Liver (tissue), 9 donors: ENCODE results near the gene FBXO21. TPM values are rescaled to one million over a fixed set of nuclear protein-coding genes. Genes with fewer than 3 reads are reported as not detected.

ENCODE experiments used
- DNase-seq: peaks from one replicate; pipeline ENCODE4 v3.0.0-alpha.2; 2017; ENCODE audit warnings: low spot score
- H3K27ac ChIP-seq, 2 donors: one replicate each; pipeline ENCODE4 v1.7.0; 2013; ENCODE audit warnings: inconsistent platforms in 2 of 2, low read length in 2 of 2, control low read depth in 1 of 2, low read depth in 1 of 2, mild to moderate bottlenecking in 1 of 2
- H3K27me3 ChIP-seq, 4 donors: one replicate each; pipeline versions ENCODE4 v1.6.1 to v1.7.0; 2013; ENCODE audit warnings: low read length in 3 of 4, inconsistent platforms in 1 of 4, mild to moderate bottlenecking in 1 of 4, moderate library complexity in 1 of 4; ENCODE audit not compliant: control insufficient read depth in 4 of 4, insufficient read depth in 4 of 4
- H3K36me3 ChIP-seq, 4 donors: one replicate each; pipeline versions ENCODE4 v1.6.1 to v1.7.0; 2013; ENCODE audit warnings: low read length in 3 of 4, mild to moderate bottlenecking in 3 of 4, low read depth in 1 of 4, moderate library complexity in 1 of 4; ENCODE audit not compliant: control insufficient read depth in 4 of 4, insufficient read depth in 3 of 4
- H3K4me1 ChIP-seq, 4 donors: one replicate each; pipeline versions ENCODE4 v1.6.1 to v1.7.0; 2013; ENCODE audit warnings: low read length in 3 of 4, mild to moderate bottlenecking in 3 of 4, moderate library complexity in 1 of 4; ENCODE audit not compliant: control insufficient read depth in 4 of 4, insufficient read depth in 4 of 4
- H3K4me3 ChIP-seq, 3 donors: one replicate each; pipeline versions ENCODE4 v1.6.1 to v1.7.0; 2013; ENCODE audit warnings: low read length in 3 of 3, control low read depth in 1 of 3, low read depth in 1 of 3, mild to moderate bottlenecking in 1 of 3
- H3K9ac ChIP-seq, 2 donors: one replicate each; pipeline ENCODE4 v1.7.0; 2013; ENCODE audit warnings: low read length in 2 of 2, mild to moderate bottlenecking in 2 of 2, moderate library complexity in 2 of 2, control low read depth in 1 of 2, low read depth in 1 of 2
- H3K9me3 ChIP-seq, 4 donors: one replicate each; pipeline versions ENCODE4 v1.6.1 to v1.7.0; 2013; ENCODE audit warnings: low read length in 3 of 4; ENCODE audit not compliant: control insufficient read depth in 4 of 4
- FOXA1 ChIP-seq: IDR thresholded peaks from 2 replicates; pipeline ENCODE4 v1.6.1; 2016; ENCODE audit warnings: antibody characterized with exemption
- FOXA2 ChIP-seq: IDR thresholded peaks from 2 replicates; pipeline ENCODE4 v1.6.1; 2016; ENCODE audit warnings: antibody characterized with exemption
- GABPA ChIP-seq, 2 donors: IDR thresholded peaks in 1 of 2; conservative IDR thresholded peaks in 1 of 2; 2 replicates each; pipeline ENCODE4 v1.6.1; 2016; ENCODE audit warnings: antibody characterized with exemption in 2 of 2, mild to moderate bottlenecking in 1 of 2, moderate library complexity in 1 of 2
- HNF4A ChIP-seq, 2 donors: conservative IDR thresholded peaks; 2 replicates each; pipeline ENCODE4 v1.6.1; 2016; ENCODE audit warnings: antibody characterized with exemption in 2 of 2, mild to moderate bottlenecking in 2 of 2
- HNF4G ChIP-seq: IDR thresholded peaks from 2 replicates; pipeline ENCODE4 v1.6.1; 2016; ENCODE audit warnings: antibody characterized with exemption
- NR2F2 ChIP-seq: IDR thresholded peaks from 2 replicates; pipeline ENCODE4 v1.6.1; 2016; ENCODE audit warnings: antibody characterized with exemption
- RAD21 ChIP-seq, 2 donors: IDR thresholded peaks; 2 replicates each; pipeline ENCODE4 v1.6.1; 2016; ENCODE audit warnings: antibody characterized with exemption in 2 of 2, mild to moderate bottlenecking in 2 of 2
- RXRA ChIP-seq, 2 donors: IDR thresholded peaks; 2 replicates each; pipeline ENCODE4 v1.6.1; 2017 to 2018; ENCODE audit warnings: antibody characterized with exemption in 2 of 2, mild to moderate bottlenecking in 1 of 2
- SP1 ChIP-seq: IDR thresholded peaks from 2 replicates; pipeline ENCODE4 v1.6.1; 2018; ENCODE audit warnings: antibody characterized with exemption, mild to moderate bottlenecking
- TAF1 ChIP-seq: conservative IDR thresholded peaks from 2 replicates; pipeline ENCODE4 v1.6.1; 2016; ENCODE audit warnings: antibody characterized with exemption, mild to moderate bottlenecking
- YY1 ChIP-seq: IDR thresholded peaks from 2 replicates; pipeline ENCODE4 v1.6.1; 2016; ENCODE audit warnings: antibody characterized with exemption, mild to moderate bottlenecking
- WGBS: extraction: QIAGEN DNeasy Blood & Tissue Kit; methylation state at CpG from one replicate; pipeline ENCODE4 v1.1.7; 2013; 5-methylcytosine and 5-hydroxymethylcytosine counted together
- polyA plus RNA-seq, 2 donors: library from polyadenylated mRNA; stranded (reverse) in 1 of 2; unstranded in 1 of 2; fragments of 200-250 nt in 1 of 2; fragments of >200 nt in 1 of 2; fragmentation: Nextera tagmentation in 1 of 2; extraction: Ambion mirVana in 1 of 2; gene quantifications; one replicate each; pipeline versions ENCODE4 v1.2.1 to v1.2.3, GENCODE V29; 2013 to 2015
- total RNA-seq, 2 donors: library from RNA; depleted of rRNA; stranded (reverse); fragments of >200 nt; gene quantifications; one replicate each; pipeline ENCODE4 v1.2.3, GENCODE V29; 2014
- TF ChIP-seq, protein P1 (sequence below): IDR thresholded peaks from 2 replicates; pipeline ENCODE4 v1.6.1; 2016; ENCODE audit warnings: antibody characterized with exemption
- TF ChIP-seq, protein P2 (sequence below): IDR thresholded peaks from 2 replicates; pipeline ENCODE4 v1.6.1; 2016; ENCODE audit warnings: antibody characterized with exemption
- TF ChIP-seq, protein P3 (sequence below): fragments of 150-350 bp; IDR thresholded peaks from 2 replicates; pipeline ENCODE4 v1.5.1; 2017; ENCODE audit warnings: improper control_type of control experiment, low read depth, low read length; ENCODE audit not compliant: missing input control
- TF ChIP-seq, protein P4 (sequence below): IDR thresholded peaks from 2 replicates; pipeline ENCODE4 v1.6.1; 2016; ENCODE audit warnings: antibody characterized with exemption
- TF ChIP-seq, protein P5 (sequence below): IDR thresholded peaks from 2 replicates; pipeline ENCODE4 v1.6.1; 2016; ENCODE audit warnings: antibody characterized with exemption, mild to moderate bottlenecking
- donor health status: healthy.
- donor health status: healthy.
- donor health status: healthy.
- donor health status: healthy.
- donor health status: healthy.

FBXO21 gene
- total and polyA plus RNA-seq, 4 donors = 12.9 to 54.4 (median 21.1) TPM

DNA sequence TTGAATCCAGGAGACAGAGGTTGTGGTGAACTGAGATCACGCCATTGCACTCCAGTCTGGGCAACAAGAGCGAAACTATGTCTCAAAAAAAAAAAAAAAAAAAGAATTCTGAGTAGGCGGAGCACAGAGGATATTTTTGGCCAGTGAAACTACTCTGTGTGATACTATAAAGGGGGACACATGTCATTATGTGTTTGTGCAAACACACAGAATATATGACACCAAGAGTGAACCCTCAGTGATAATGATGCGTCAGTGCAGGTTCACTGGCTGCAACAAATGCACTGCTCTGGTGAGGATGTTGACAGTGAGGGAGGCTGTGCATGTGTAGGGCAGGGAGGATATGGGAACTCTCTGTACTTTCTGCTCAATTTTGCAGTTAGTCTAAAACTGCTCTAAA is 24.2 kb downstream of the FBXO21 start:
- DNase-seq = no peak
- H3K9ac ChIP-seq = no peak overlapping the region
- H3K36me3 ChIP-seq = peaks cover 16 to 77% (median 73%) of the 10 kb centered on the region in 4 donors
- H3K4me1 ChIP-seq = peaks cover 0 to 7% (median 0%) of the 10 kb centered on the region in 4 donors
- no peak for TF ChIP-seq SP1
- TF ChIP-seq, protein P1, sequence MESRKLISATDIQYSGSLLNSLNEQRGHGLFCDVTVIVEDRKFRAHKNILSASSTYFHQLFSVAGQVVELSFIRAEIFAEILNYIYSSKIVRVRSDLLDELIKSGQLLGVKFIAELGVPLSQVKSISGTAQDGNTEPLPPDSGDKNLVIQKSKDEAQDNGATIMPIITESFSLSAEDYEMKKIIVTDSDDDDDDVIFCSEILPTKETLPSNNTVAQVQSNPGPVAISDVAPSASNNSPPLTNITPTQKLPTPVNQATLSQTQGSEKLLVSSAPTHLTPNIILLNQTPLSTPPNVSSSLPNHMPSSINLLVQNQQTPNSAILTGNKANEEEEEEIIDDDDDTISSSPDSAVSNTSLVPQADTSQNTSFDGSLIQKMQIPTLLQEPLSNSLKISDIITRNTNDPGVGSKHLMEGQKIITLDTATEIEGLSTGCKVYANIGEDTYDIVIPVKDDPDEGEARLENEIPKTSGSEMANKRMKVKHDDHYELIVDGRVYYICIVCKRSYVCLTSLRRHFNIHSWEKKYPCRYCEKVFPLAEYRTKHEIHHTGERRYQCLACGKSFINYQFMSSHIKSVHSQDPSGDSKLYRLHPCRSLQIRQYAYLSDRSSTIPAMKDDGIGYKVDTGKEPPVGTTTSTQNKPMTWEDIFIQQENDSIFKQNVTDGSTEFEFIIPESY = no peak
- TF ChIP-seq HNF4G = no peak
- no peak for TF ChIP-seq HNF4A (conservative IDR thresholded peaks at IDR 0.05)
- TF ChIP-seq, protein P2, sequence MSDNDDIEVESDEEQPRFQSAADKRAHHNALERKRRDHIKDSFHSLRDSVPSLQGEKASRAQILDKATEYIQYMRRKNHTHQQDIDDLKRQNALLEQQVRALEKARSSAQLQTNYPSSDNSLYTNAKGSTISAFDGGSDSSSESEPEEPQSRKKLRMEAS = no peak
- TF ChIP-seq YY1 = no peak
- TF ChIP-seq RXRA (IDR thresholded peaks at IDR 0.05) = no peak
- TF ChIP-seq FOXA2 = no peak
- TF ChIP-seq, protein P3, sequence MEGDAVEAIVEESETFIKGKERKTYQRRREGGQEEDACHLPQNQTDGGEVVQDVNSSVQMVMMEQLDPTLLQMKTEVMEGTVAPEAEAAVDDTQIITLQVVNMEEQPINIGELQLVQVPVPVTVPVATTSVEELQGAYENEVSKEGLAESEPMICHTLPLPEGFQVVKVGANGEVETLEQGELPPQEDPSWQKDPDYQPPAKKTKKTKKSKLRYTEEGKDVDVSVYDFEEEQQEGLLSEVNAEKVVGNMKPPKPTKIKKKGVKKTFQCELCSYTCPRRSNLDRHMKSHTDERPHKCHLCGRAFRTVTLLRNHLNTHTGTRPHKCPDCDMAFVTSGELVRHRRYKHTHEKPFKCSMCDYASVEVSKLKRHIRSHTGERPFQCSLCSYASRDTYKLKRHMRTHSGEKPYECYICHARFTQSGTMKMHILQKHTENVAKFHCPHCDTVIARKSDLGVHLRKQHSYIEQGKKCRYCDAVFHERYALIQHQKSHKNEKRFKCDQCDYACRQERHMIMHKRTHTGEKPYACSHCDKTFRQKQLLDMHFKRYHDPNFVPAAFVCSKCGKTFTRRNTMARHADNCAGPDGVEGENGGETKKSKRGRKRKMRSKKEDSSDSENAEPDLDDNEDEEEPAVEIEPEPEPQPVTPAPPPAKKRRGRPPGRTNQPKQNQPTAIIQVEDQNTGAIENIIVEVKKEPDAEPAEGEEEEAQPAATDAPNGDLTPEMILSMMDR = no peak
- no peak for TF ChIP-seq RAD21 (IDR thresholded peaks at IDR 0.05)
- no peak for TF ChIP-seq NR2F2
- no peak for TF ChIP-seq FOXA1
- TF ChIP-seq TAF1 = no peak
- no peaks in the 10 kb centered on the region for H3K9me3 ChIP-seq
- WGBS = 97% methylated on average over 4 of the region's 4 CpGs
- H3K27ac ChIP-seq = no peak overlapping the region
- H3K4me3 ChIP-seq = no peak overlapping the region
- H3K27me3 ChIP-seq = no peaks in the 10 kb centered on the region

DNA sequence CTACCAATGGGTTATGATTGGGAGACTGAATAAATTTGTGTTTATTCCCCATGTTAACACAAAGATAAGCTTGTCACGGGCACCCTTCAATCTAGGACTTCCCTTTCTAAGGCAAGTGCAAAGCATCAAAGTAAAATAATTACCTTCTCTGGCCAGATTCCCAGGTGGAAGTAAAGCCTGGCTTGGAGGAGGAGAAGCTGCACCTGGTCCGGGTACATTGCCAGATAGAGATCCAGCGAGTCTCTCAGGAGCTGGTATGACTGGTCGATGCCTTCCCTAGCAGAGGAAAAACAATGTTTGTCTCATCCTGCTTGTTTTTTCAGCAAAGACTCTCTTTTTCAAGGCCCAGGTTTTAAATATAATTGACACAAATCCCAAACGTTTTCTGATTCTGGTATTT is 24.9 kb downstream of the FBXO21 start:
- no peaks in the 10 kb centered on the region for H3K4me1 ChIP-seq
- no peak overlapping the region for H3K9ac ChIP-seq
- WGBS = 85% methylated on average over 5 of the region's 5 CpGs
- H3K27me3 ChIP-seq = no peaks in the 10 kb centered on the region
- H3K4me3 ChIP-seq = no peak overlapping the region
- H3K36me3 ChIP-seq = peaks cover 16 to 77% (median 74%) of the 10 kb centered on the region in 4 donors
- H3K9me3 ChIP-seq = no peaks in the 10 kb centered on the region
- TF ChIP-seq GABPA (IDR thresholded peaks at IDR 0.05 in 1 of 2, conservative IDR thresholded peaks at IDR 0.05 in 1 of 2) = no peak
- TF ChIP-seq NR2F2 = no peak
- no peak for TF ChIP-seq FOXA2
- TF ChIP-seq, protein P2 = no peak
- TF ChIP-seq, protein P4, sequence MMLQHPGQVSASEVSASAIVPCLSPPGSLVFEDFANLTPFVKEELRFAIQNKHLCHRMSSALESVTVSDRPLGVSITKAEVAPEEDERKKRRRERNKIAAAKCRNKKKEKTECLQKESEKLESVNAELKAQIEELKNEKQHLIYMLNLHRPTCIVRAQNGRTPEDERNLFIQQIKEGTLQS = no peak
- no peak for TF ChIP-seq HNF4G
- no peak for TF ChIP-seq TAF1
- TF ChIP-seq, protein P3 = no peak
- no peak for TF ChIP-seq RAD21 (IDR thresholded peaks at IDR 0.05)
- TF ChIP-seq, protein P5, sequence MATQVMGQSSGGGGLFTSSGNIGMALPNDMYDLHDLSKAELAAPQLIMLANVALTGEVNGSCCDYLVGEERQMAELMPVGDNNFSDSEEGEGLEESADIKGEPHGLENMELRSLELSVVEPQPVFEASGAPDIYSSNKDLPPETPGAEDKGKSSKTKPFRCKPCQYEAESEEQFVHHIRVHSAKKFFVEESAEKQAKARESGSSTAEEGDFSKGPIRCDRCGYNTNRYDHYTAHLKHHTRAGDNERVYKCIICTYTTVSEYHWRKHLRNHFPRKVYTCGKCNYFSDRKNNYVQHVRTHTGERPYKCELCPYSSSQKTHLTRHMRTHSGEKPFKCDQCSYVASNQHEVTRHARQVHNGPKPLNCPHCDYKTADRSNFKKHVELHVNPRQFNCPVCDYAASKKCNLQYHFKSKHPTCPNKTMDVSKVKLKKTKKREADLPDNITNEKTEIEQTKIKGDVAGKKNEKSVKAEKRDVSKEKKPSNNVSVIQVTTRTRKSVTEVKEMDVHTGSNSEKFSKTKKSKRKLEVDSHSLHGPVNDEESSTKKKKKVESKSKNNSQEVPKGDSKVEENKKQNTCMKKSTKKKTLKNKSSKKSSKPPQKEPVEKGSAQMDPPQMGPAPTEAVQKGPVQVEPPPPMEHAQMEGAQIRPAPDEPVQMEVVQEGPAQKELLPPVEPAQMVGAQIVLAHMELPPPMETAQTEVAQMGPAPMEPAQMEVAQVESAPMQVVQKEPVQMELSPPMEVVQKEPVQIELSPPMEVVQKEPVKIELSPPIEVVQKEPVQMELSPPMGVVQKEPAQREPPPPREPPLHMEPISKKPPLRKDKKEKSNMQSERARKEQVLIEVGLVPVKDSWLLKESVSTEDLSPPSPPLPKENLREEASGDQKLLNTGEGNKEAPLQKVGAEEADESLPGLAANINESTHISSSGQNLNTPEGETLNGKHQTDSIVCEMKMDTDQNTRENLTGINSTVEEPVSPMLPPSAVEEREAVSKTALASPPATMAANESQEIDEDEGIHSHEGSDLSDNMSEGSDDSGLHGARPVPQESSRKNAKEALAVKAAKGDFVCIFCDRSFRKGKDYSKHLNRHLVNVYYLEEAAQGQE = no peak
- TF ChIP-seq, protein P1 = no peak
- DNase-seq = no peak
- H3K27ac ChIP-seq = no peak overlapping the region
